SH-SY5Y (cell line): ENCODE data around the gene PAQR8.

ENCODE experiments used
- GATA2 ChIP-seq: IDR thresholded peaks from 2 replicates; pipeline ENCODE4 v1.6.1; 2011; ENCODE audit warnings: mild to moderate bottlenecking, low read depth, low read length
- GATA3 ChIP-seq: IDR thresholded peaks from 2 replicates; pipeline ENCODE4 v1.6.1; 2011; ENCODE audit warnings: low read depth, mild to moderate bottlenecking, low read length, moderate library complexity

- TF ChIP-seq GATA3 (no peak), GATA2 (no peak)
Measured at GRCh38 chr6:52385074-52385473, 23.1 kb downstream of the PAQR8 start.
